GM10847 (cell line): Measurements from ENCODE around the gene CAPS.

ENCODE experiments used
- POLR2A ChIP-seq: IDR thresholded peaks from 2 replicates; pipeline ENCODE4 v1.6.1; 2011; ENCODE audit not compliant: insufficient read length; ENCODE audit errors: extremely low read depth

Gene CAPS

GRCh38 chr19:5903624-5904351 lies 10.3 kb upstream of the CAPS start, which contains the start of gene NDUFA11:
Gene NDUFA11, minus strand, starts transcription at chr19:5903790. Its CDS starts 82 bp downstream, at chr19:5903708.
- TF ChIP-seq POLR2A = peak; percentile 85

GRCh38 chr19:5904352-5905113 lies 9.5 kb upstream of the CAPS start, which contains the start of gene VMAC:
Gene VMAC, plus strand, starts transcription at chr19:5904872. Its CDS starts 19 bp downstream, at chr19:5904891.
- TF ChIP-seq POLR2A = peak; percentile 63

- TF ChIP-seq POLR2A = no peak
Measured at GRCh38 chr19:5905114-5905778, 8.8 kb upstream of the CAPS start.

- TF ChIP-seq POLR2A = no peak
Measured at GRCh38 chr19:5907241-5907640, 6.8 kb upstream of the CAPS start.

- TF ChIP-seq POLR2A = no peak
Measured at GRCh38 chr19:5908773-5909442, 5.1 kb upstream of the CAPS start.

GRCh38 chr19:5910638-5910907 lies 3.5 kb upstream of the CAPS start:
- TF ChIP-seq POLR2A = no peak

GRCh38 chr19:5911366-5911765 lies 2.7 kb upstream of the CAPS start:
- no peak for TF ChIP-seq POLR2A

GRCh38 chr19:5914358-5914774 lies 312 bp downstream of the CAPS start:
- TF ChIP-seq POLR2A = no peak

GRCh38 chr19:5914946-5915781 lies 1.1 kb downstream of the CAPS start:
- TF ChIP-seq POLR2A = no peak

GRCh38 chr19:5915782-5916165 lies 1.7 kb downstream of the CAPS start:
- TF ChIP-seq POLR2A = no peak

- no peak for TF ChIP-seq POLR2A
Measured at GRCh38 chr19:5916181-5916708, 2.2 kb downstream of the CAPS start.

- no peak for TF ChIP-seq POLR2A
Measured at GRCh38 chr19:5917431-5918107, 3.5 kb downstream of the CAPS start.

GRCh38 chr19:5918463-5919079 lies 4.5 kb downstream of the CAPS start:
- no peak for TF ChIP-seq POLR2A
